Adrenal gland (tissue), 5 donors: Measurements from ENCODE around the gene NPIPB8.
"Not testable (repeated sequence)": the region's sequence is repeated elsewhere in the genome, so short reads cannot be mapped to it uniquely, and the experiment has no call there.

ENCODE experiments used
- CTCF ChIP-seq, 6 experiments: fragments of 450-650 bp in 4 of 6; fragments of 200-600 bp in 2 of 6; sonication (generic) in 1 of 6; IDR thresholded peaks; 1 replicate in 5 of 6; 2 replicates in 1 of 6; pipeline versions ENCODE4 v1.5.1 to v1.8.0; 2016 to 2021; ENCODE audit warnings: antibody characterized with exemption in 6 of 6, mild to moderate bottlenecking in 2 of 6, moderate library complexity in 1 of 6
- POLR2A ChIP-seq, 2 donors: fragments of 450-650 bp; IDR thresholded peaks; one replicate each; pipeline ENCODE4 v1.6.1; 2017; ENCODE audit warnings: antibody characterized with exemption in 2 of 2, mild to moderate bottlenecking in 2 of 2, moderate library complexity in 1 of 2
- donor health status: DM: no; HTN: no; CAD: no.

- TF ChIP-seq CTCF, POLR2A (IDR thresholded peaks at IDR 0.05): not testable (repeated sequence)
These were observed 61.9 kb downstream of the NPIPB8 start for GRCh38 chr16:28699792-28700191.
